GM19372 (cell line): Measurements from ENCODE around the gene PSME1.
A peak's percentile ranks its signal among the peaks of the same experiment; 100 is the strongest.
"Not testable (repeated sequence)": the region's sequence is repeated elsewhere in the genome, so short reads cannot be mapped to it uniquely, and the experiment has no call there.

Experiments used
- ATAC-seq: cut with Tn5 transposase; IDR thresholded peaks from one replicate; pipeline ENCODE4 v1.9.1; 2021; ENCODE audit warnings: mild to moderate bottlenecking, low read depth, moderate library complexity; ENCODE audit not compliant: unreplicated experiment

The PSME1 gene

GRCh38 chr14:24102357-24103048 lies 33.5 kb upstream of the PSME1 start:
- no peak for ATAC-seq

GRCh38 chr14:24103451-24103850 lies 32.5 kb upstream of the PSME1 start:
- ATAC-seq: no peak

DNA sequence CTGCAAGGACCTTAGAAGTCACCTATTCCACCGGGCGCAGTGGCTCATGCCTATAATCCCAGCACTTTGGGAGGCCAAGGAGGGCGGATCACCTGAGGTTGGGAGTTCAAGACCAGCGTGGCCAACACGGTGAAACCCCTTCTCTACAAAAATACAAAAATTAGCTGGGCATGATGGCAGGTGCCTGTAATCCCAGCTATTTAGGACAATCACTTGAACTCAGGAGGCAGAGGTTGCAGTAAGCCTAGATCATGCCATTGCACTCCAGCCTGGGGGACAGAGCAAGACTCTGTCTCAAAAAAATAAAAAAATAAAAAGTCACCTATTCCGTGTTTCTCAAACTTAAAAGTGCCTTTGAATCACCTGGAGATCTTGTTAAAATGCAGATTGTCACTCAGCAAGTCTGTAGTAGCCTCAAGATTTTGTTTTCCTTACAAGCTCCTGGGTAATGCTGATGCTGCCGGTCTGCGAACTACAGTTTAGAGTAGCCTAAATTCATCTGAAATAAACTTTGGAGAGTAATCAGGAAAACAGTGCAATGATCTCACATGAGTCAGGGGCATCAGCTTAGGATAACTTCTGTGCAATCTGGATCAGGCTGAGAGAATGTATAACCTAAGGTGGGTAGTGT lies 30.3 kb upstream of the PSME1 start:
- not testable (repeated sequence) for ATAC-seq

DNA sequence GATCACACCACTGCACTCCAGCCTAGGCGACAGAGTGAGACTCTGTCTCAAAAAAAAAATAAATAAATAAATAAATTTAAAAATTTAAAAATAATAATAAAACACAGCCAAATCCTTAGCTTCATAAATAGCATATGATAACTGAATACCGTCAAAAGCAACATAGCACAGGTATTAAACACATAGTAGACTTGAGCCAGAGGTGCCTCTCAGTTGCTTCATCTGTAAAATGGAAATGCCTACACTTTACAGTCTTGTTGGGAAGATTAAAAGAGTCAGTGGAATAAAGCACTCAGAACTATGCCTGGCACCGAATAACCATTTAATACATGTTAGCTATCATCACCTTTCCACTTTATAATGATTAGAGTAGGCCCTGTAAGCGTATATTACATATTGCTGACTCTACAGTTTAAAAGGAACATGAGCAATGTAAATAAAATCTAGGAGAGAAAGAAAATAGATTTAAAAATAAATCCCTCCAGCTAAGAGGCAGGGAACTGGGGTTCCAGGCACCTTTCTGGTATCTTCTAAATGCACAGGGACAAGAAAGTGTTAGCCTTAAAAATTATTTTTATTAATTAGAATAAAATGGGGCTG lies 29.2 kb upstream of the PSME1 start:
- no peak for ATAC-seq

DNA sequence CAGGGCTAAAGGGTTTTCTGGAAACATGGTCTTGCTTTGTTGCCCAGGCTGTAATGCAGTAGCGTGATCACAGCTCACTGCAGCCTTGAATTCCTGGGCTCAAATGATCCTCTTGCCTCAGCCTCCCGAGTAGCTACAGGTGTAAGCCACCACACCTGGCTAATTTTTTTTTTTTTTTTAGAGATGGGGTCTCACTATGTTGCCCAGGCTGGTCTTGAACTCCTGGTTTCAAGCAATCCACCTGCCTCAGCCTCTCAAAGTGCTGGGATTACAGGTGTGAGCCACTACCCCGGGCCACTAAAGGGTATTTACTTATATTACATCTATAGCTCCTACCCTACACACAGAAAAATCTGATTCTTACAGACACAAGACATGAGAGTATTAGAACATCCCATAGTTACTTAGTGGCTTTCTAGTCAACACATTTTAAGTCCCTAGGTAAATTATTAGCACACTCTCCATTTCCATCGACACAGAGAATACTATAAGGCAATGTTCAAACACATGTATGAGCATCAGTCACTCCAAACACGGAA lies 27.6 kb upstream of the PSME1 start:
- peak; percentile 30 for ATAC-seq

DNA sequence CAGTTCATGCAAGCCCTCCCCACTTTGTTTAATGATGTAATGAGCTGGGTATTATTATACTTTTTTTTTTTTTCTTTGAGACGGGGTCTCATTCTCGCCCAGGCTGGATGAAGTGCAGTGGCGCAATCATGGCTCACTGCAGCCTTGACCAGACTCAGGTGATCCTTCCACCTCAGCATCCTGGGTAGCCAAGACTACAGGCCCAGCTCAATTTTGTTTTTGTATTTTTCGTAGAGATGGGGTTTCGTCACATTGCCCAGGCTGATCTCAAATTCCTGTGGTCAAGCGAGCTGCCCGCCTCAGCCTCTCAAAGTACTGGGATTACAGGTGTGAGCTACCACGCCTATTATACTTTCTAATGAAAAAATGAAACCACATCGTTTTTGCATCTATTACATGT lies 25.9 kb upstream of the PSME1 start:
- ATAC-seq: no peak

- no peak for ATAC-seq
These were observed 25.5 kb upstream of the PSME1 start for GRCh38 chr14:24110523-24110922.

- no peak for ATAC-seq
These were observed 22.6 kb upstream of the PSME1 start for GRCh38 chr14:24113379-24113800.

GRCh38 chr14:24113801-24114531 lies 22.0 kb upstream of the PSME1 start:
- peak; percentile 16 for ATAC-seq

DNA sequence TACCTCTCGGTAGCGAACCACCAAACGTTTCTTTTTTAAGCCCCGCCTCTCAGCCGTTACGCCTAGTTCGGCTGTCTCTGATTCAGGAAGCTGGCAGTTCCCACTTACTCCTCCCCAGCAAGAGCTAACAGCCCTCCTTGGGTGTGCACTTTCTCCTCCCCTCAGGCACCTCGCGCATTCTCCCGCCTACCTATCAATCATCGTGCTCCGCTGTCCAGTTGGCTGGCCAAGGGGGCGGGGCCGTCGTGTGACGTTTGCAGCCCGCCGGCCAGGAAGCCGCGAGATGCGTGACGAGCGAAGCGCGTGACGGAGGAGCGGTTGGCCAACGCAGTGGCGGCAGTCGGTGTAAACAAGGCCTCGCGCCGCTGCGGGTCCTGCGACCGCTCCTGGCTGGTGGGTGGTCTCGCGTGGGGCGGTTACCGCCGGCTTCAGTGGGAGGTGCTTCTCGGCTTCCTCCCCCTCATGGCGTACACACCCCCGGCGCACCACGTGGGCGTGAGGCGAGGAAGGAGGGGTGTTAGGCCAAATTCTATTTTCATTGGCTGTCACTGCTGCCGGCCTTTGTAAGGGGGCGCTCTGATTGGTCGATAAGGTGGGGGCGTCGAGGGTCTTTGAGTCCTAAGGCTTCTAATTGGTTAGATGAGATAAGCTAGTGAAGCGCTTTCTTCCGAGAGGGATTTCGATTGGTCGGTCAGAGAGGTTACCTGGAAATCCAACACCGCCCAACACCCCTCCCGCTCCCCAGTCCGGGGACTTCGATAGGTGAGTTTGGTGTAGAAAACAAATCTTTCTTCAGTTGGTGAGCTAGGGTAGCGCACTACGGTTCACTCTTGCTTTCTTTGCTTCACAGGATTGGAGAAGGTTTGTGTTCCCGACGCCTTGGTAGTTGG lies 21.2 kb upstream of the PSME1 start, which contains the start of the genes DCAF11 and NRL:
TSS of gene DCAF11 (plus strand) at position 246 of the 890 bp plus-strand sequence. CDS start 818 bp downstream, outside the sequence.
TSS of gene NRL (minus strand) at position 418 of the 890 bp plus-strand sequence. CDS start 32,101 bp downstream, outside the sequence.
- ATAC-seq: peak; percentile 78

DNA sequence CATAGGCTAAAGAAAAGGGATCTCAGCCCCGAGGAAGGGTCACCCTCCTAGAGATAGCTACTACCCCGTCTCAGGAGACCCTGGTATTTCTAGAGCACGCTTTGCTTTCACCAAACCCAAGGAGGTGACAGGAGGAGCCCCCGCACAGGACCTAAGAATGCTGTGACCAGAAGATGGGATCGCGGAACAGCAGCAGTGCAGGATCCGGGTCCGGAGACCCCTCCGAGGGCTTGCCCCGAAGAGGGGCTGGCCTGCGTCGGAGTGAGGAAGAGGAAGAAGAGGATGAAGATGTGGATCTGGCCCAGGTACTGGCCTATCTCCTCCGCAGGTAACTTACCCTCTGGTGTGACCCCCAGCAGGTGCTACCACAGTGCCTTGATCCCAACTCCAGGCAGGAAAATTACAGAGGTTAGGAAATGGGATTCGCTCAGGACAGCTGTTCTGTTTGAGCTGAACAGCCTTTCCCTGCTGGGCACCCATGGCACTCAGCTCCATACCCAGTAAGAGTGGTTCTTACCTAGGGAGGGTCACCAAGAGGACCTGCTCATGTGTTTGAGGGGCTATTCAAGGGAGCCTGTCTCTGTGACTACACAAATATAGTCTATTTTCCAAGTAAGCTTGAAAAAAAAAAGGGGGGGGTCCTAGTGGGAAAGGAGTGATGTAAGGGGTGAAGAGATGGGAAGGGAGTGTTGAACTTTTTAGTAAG lies 20.4 kb upstream of the PSME1 start:
- no peak for ATAC-seq

- no peak for ATAC-seq
These were observed 19.7 kb upstream of the PSME1 start for GRCh38 chr14:24116128-24116814.

GRCh38 chr14:24117179-24117578 lies 18.8 kb upstream of the PSME1 start:
- no peak for ATAC-seq

GRCh38 chr14:24119691-24120090 lies 16.3 kb upstream of the PSME1 start:
- no peak for ATAC-seq

DNA sequence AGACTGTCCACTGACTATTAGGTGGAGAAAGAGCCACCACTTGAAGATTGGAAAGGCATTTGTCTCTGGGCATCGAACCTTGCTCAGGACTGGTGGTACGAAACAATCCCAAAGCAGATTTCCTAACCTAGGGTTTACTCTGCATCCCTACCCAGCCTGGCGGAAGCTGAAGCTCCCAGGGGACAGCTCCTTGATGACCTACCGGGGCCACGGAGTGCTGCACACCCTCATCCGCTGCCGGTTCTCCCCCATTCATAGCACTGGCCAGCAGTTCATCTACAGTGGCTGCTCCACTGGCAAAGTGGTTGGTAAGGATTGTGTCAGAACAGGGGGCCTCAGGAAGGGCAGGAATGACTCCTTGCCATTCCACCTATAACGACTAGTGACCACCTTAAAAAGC lies 14.8 kb upstream of the PSME1 start:
- no peak for ATAC-seq

GRCh38 chr14:24122416-24122815 lies 13.6 kb upstream of the PSME1 start:
- ATAC-seq: no peak

DNA sequence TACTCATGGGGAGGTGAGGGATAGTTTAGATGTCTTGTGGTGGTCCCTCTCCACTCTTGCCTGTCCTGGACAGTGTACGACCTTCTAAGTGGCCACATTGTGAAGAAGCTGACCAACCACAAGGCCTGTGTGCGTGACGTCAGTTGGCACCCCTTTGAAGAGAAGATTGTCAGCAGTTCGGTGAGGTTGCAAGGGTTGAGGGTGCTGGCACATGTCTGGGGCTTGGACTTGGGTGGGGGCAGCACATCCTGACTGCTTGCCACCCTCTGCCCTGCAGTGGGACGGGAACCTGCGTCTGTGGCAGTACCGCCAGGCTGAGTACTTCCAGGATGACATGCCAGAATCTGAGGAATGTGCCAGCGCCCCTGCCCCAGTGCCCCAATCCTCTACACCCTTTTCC lies 13.1 kb upstream of the PSME1 start:
- no peak for ATAC-seq
